ENCODE data around the gene PRKCG. TPM values are rescaled to one million over a fixed set of nuclear protein-coding genes. Genes with fewer than 3 reads are reported as not detected.

The PRKCG gene
- polyA plus RNA-seq, 1 experiment = not detected

DNA sequence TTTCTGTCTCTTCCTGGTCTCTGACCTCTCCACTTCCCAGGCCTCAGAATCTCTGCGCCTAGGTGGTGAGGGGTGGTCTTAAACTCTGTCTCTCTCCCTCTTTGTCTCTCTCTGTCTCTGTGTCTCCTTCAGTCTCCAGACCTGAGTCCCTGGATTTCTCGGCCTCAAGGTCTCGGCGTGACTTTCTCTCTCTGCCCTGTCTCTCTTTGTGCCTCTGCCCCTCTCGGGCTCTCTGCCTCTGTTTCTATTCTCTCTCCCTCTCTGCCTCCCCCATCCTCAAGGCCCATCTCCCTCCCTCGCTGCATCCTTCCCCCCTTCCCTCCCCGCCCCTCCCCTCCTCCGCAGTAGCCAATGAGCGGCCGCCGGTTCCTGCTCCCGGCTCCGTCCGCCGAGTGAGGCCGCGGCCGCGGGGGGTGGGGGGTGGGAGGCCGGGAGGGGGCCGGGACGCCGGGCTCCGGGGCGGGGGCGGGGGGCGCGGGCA, 27.0 kb downstream of the PRKCG start, which contains the start of gene CACNG7:
Gene CACNG7 (plus strand): TSS at position 344 of the 481 bp plus-strand sequence. CDS start 3,554 bp downstream, outside the sequence.
- ChIA-PET POLR2A (no interaction called here), CTCF (interaction anchor here (2.8 kb wide), 1 partner anchor 114 kb away, joined by 31 read pairs; no protein-coding TSS in a partner anchor)
- peaks cover 35% of the 10 kb centered on the region for H3K27me3 ChIP-seq (ENCODE audit: control insufficient read depth, insufficient read depth, low read length)

DNA sequence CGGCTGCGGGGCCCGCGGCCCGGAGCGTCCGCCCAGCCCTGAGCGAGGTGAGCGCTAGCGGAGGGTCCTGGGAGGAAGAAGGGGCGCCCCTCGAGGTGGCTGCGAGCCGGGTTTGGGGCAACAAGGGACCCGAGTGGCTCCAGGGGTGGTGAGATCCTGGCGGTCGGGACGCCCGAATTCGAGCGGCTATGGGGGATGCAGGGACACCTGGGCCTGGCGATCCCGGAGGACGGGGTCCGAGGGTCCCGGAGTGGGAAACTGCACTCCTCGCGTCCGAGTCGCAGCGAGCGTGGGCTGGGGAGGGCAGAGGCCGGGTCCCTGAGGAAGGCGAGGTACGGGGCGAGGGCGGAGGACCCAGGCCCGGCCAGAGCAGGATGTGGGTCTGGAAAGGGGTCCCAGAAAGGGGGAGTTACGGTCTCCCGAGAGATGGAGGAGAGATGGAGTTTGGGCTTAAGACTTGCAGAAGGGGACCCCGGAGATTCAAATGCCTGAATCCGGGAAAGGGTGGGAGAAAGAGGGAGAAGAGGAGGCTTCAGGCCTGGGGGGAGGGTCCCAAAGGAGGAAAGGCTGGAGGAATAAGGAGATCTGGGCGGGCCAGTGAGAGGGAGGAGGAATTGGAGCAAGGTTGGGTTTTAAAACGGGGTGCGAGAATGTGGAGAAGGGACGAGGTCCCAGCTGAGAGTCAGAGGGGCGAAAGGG, 27.6 kb downstream of the PRKCG start:
- DNase-seq (ENCODE audit: low read depth) = no peak
- ChIA-PET POLR2A (no interaction called here), CTCF (interaction anchor here (2.6 kb wide), 1 partner anchor 114 kb away, joined by 9 read pairs; no protein-coding TSS in a partner anchor)
- Histone ChIP-seq H3K27me3 (ENCODE audit: control insufficient read depth, insufficient read depth, low read length) (peaks cover 34% of the 10 kb centered on the region), H3K36me3 (ENCODE audit: control insufficient read depth, insufficient read depth, low read length) (no peaks in the 10 kb centered on the region), H3K4me3 (ENCODE audit: low read depth, low read length) (peak overlapping the region; percentile 22)
- TF ChIP-seq, protein P1, sequence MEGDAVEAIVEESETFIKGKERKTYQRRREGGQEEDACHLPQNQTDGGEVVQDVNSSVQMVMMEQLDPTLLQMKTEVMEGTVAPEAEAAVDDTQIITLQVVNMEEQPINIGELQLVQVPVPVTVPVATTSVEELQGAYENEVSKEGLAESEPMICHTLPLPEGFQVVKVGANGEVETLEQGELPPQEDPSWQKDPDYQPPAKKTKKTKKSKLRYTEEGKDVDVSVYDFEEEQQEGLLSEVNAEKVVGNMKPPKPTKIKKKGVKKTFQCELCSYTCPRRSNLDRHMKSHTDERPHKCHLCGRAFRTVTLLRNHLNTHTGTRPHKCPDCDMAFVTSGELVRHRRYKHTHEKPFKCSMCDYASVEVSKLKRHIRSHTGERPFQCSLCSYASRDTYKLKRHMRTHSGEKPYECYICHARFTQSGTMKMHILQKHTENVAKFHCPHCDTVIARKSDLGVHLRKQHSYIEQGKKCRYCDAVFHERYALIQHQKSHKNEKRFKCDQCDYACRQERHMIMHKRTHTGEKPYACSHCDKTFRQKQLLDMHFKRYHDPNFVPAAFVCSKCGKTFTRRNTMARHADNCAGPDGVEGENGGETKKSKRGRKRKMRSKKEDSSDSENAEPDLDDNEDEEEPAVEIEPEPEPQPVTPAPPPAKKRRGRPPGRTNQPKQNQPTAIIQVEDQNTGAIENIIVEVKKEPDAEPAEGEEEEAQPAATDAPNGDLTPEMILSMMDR (IDR thresholded peaks at IDR 0.05; ENCODE audit: insufficient read depth, low read depth, low read length) = no peak

More for the DNA sequence above, 27.0 kb downstream of the PRKCG start, which contains the start of gene CACNG7:
- TF ChIP-seq, protein P1 (IDR thresholded peaks at IDR 0.05; ENCODE audit: insufficient read depth, low read depth, low read length) = no peak
- no peaks in the 10 kb centered on the region for H3K36me3 ChIP-seq (ENCODE audit: control insufficient read depth, insufficient read depth, low read length)
- peak within 1 kb of the TSS; percentile 22 for H3K4me3 ChIP-seq (ENCODE audit: low read depth, low read length)
- DNase-seq (ENCODE audit: low read depth) = no peak

GRCh38 chr19:53910170-53910518, 28.1 kb downstream of the PRKCG start:
- TF ChIP-seq, protein P1 (IDR thresholded peaks at IDR 0.05; ENCODE audit: insufficient read depth, low read depth, low read length) = no peak
- CTCF ChIA-PET = interaction anchor here (2.6 kb wide), 1 partner anchor 113 kb away, joined by 9 read pairs; no protein-coding TSS in a partner anchor
- Histone ChIP-seq H3K27me3 (ENCODE audit: control insufficient read depth, insufficient read depth, low read length) (peaks cover 30% of the 10 kb centered on the region), H3K4me3 (ENCODE audit: low read depth, low read length) (no peak overlapping the region), H3K36me3 (ENCODE audit: control insufficient read depth, insufficient read depth, low read length) (no peaks in the 10 kb centered on the region)
- no peak for DNase-seq (ENCODE audit: low read depth)
- POLR2A ChIA-PET = no interaction called here

DNA sequence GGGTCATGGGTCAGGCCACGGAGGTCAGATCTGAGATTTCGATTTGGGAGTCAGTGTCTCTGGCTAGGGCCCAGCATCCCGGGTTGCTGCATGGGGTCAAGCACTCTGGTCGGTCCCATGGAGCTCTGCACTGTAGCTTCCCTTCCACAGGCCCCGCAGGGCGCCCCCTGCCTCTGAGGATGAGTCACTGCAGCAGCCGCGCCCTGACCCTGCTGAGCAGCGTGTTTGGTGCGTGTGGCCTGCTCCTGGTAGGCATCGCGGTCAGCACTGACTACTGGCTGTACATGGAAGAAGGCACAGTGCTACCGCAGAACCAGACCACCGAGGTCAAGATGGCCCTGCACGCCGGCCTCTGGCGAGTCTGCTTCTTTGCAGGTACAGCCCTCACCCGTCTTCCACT, 30.7 kb downstream of the PRKCG start:
- Histone ChIP-seq H3K36me3 (ENCODE audit: control insufficient read depth, insufficient read depth, low read length) (no peaks in the 10 kb centered on the region), H3K4me3 (ENCODE audit: low read depth, low read length) (no peak overlapping the region), H3K27me3 (ENCODE audit: control insufficient read depth, insufficient read depth, low read length) (peaks cover 29% of the 10 kb centered on the region)
- TF ChIP-seq, protein P1 (IDR thresholded peaks at IDR 0.05; ENCODE audit: insufficient read depth, low read depth, low read length) = peak; percentile 21; the same call in 1 of the 2 replicates
- CTCF ChIA-PET = interaction anchor here (0.6 to 0.9 kb wide), 2 partner anchors 15 to 46 kb away, joined by 3 read pairs; no protein-coding TSS in a partner anchor
- POLR2A ChIA-PET = no interaction called here
- no peak for DNase-seq (ENCODE audit: low read depth)

- H3K36me3 ChIP-seq (ENCODE audit: control insufficient read depth, insufficient read depth, low read length) = no peaks in the 10 kb centered on the region
- TF ChIP-seq, protein P1 (IDR thresholded peaks at IDR 0.05; ENCODE audit: insufficient read depth, low read depth, low read length) = no peak
- peaks cover 11% of the 10 kb centered on the region for H3K27me3 ChIP-seq (ENCODE audit: control insufficient read depth, insufficient read depth, low read length)
- no peak overlapping the region for H3K4me3 ChIP-seq (ENCODE audit: low read depth, low read length)
- POLR2A ChIA-PET = no interaction called here
- no peak for DNase-seq (ENCODE audit: low read depth)
- CTCF ChIA-PET = no interaction called here
These were observed 33.0 kb downstream of the PRKCG start for GRCh38 chr19:53915000-53915399.
